Activated CD8-positive, alpha-beta memory T cell treated with anti-CD3 and anti-CD28 coated beads, Interleukin-2, amount 50 U/mL, for 48 hours (primary cell): ENCODE data around the gene KLF2.
"Not testable (repeated sequence)": the region's sequence is repeated elsewhere in the genome, so short reads cannot be mapped to it uniquely, and the experiment has no call there.

Experiments used
- DNase-seq: peaks from one replicate; pipeline ENCODE4 v3.0.0-alpha.2; 2020

KLF2 gene

GRCh38 chr19:16338470-16339360 lies 14.1 kb downstream of the KLF2 start:
- DNase-seq, result peak; percentile 79

GRCh38 chr19:16339361-16339725 lies 14.7 kb downstream of the KLF2 start:
- DNase-seq, result no peak

GRCh38 chr19:16340092-16340491 lies 15.5 kb downstream of the KLF2 start:
- DNase-seq, result no peak

GRCh38 chr19:16340654-16341053 lies 16.0 kb downstream of the KLF2 start:
- DNase-seq, result no peak

- DNase-seq, result peak; percentile 70
Measured at GRCh38 chr19:16342002-16342715, 17.5 kb downstream of the KLF2 start.

GRCh38 chr19:16343156-16343555 lies 18.5 kb downstream of the KLF2 start:
- DNase-seq, result no peak

GRCh38 chr19:16345457-16345856 lies 20.8 kb downstream of the KLF2 start:
- no peak for DNase-seq

- DNase-seq, result not testable (repeated sequence)
Measured at GRCh38 chr19:16347099-16347498, 22.5 kb downstream of the KLF2 start.

GRCh38 chr19:16347706-16348105 lies 23.1 kb downstream of the KLF2 start:
- no peak for DNase-seq

- DNase-seq, result no peak
Measured at GRCh38 chr19:16349551-16350152, 25.0 kb downstream of the KLF2 start.

- no peak for DNase-seq
Measured at GRCh38 chr19:16351133-16351809, 26.6 kb downstream of the KLF2 start.

GRCh38 chr19:16355293-16356043 lies 30.8 kb downstream of the KLF2 start:
- DNase-seq, result no peak

GRCh38 chr19:16358456-16358855 lies 33.8 kb downstream of the KLF2 start:
- DNase-seq, result no peak

GRCh38 chr19:16359074-16359473 lies 34.4 kb downstream of the KLF2 start:
- DNase-seq, result no peak

GRCh38 chr19:16359964-16360363 lies 35.3 kb downstream of the KLF2 start:
- no peak for DNase-seq

- DNase-seq, result no peak
Measured at GRCh38 chr19:16360738-16361137, 36.1 kb downstream of the KLF2 start.

GRCh38 chr19:16361254-16361653 lies 36.6 kb downstream of the KLF2 start:
- DNase-seq, result no peak

GRCh38 chr19:16361926-16362325 lies 37.3 kb downstream of the KLF2 start:
- no peak for DNase-seq

GRCh38 chr19:16363133-16363851 lies 38.7 kb downstream of the KLF2 start:
- peak; percentile 48 for DNase-seq

GRCh38 chr19:16363852-16364230 lies 39.2 kb downstream of the KLF2 start:
- DNase-seq, result no peak

GRCh38 chr19:16364231-16364865 lies 39.7 kb downstream of the KLF2 start:
- DNase-seq, result no peak
